Stimulated activated CD4-positive, alpha-beta T cell treated with anti-CD3 and anti-CD28 coated beads, Interleukin-4, amount 100 ng/mL, for 24 hours (primary cell): ENCODE data around the gene RABL2A.
"Not testable (repeated sequence)": the region's sequence is repeated elsewhere in the genome, so short reads cannot be mapped to it uniquely, and the experiment has no call there.

Experiments
- DNase-seq: peaks from one replicate; pipeline ENCODE4 v3.0.0-alpha.2; 2020

Gene RABL2A

GRCh38 chr2:113690871-113691270 is 63.8 kb downstream of the RABL2A start:
- DNase-seq = not testable (repeated sequence)
